Liver (tissue), 9 donors: ENCODE measurements around the gene AFAP1. TPM values are rescaled to one million over a fixed set of nuclear protein-coding genes. Genes with fewer than 3 reads are reported as not detected.

Experiments used
- DNase-seq: peaks from one replicate; pipeline ENCODE4 v3.0.0-alpha.2; 2017; ENCODE audit warnings: low spot score
- H3K27ac ChIP-seq, 2 donors: one replicate each; pipeline ENCODE4 v1.7.0; 2013; ENCODE audit warnings: inconsistent platforms in 2 of 2, low read length in 2 of 2, control low read depth in 1 of 2, low read depth in 1 of 2, mild to moderate bottlenecking in 1 of 2
- H3K27me3 ChIP-seq, 4 donors: one replicate each; pipeline versions ENCODE4 v1.6.1 to v1.7.0; 2013; ENCODE audit warnings: low read length in 3 of 4, inconsistent platforms in 1 of 4, mild to moderate bottlenecking in 1 of 4, moderate library complexity in 1 of 4; ENCODE audit not compliant: control insufficient read depth in 4 of 4, insufficient read depth in 4 of 4
- H3K36me3 ChIP-seq, 4 donors: one replicate each; pipeline versions ENCODE4 v1.6.1 to v1.7.0; 2013; ENCODE audit warnings: low read length in 3 of 4, mild to moderate bottlenecking in 3 of 4, low read depth in 1 of 4, moderate library complexity in 1 of 4; ENCODE audit not compliant: control insufficient read depth in 4 of 4, insufficient read depth in 3 of 4
- H3K4me1 ChIP-seq, 4 donors: one replicate each; pipeline versions ENCODE4 v1.6.1 to v1.7.0; 2013; ENCODE audit warnings: low read length in 3 of 4, mild to moderate bottlenecking in 3 of 4, moderate library complexity in 1 of 4; ENCODE audit not compliant: control insufficient read depth in 4 of 4, insufficient read depth in 4 of 4
- H3K4me3 ChIP-seq, 3 donors: one replicate each; pipeline versions ENCODE4 v1.6.1 to v1.7.0; 2013; ENCODE audit warnings: low read length in 3 of 3, control low read depth in 1 of 3, low read depth in 1 of 3, mild to moderate bottlenecking in 1 of 3
- H3K9ac ChIP-seq, 2 donors: one replicate each; pipeline ENCODE4 v1.7.0; 2013; ENCODE audit warnings: low read length in 2 of 2, mild to moderate bottlenecking in 2 of 2, moderate library complexity in 2 of 2, control low read depth in 1 of 2, low read depth in 1 of 2
- H3K9me3 ChIP-seq, 4 donors: one replicate each; pipeline versions ENCODE4 v1.6.1 to v1.7.0; 2013; ENCODE audit warnings: low read length in 3 of 4; ENCODE audit not compliant: control insufficient read depth in 4 of 4
- EGR1 ChIP-seq, 2 donors: IDR thresholded peaks; 2 replicates each; pipeline ENCODE4 v1.6.1; 2016 to 2018; ENCODE audit warnings: antibody characterized with exemption in 2 of 2, low read depth in 2 of 2
- FOXA1 ChIP-seq: IDR thresholded peaks from 2 replicates; pipeline ENCODE4 v1.6.1; 2016; ENCODE audit warnings: antibody characterized with exemption
- FOXA2 ChIP-seq: IDR thresholded peaks from 2 replicates; pipeline ENCODE4 v1.6.1; 2016; ENCODE audit warnings: antibody characterized with exemption
- GABPA ChIP-seq, 2 donors: IDR thresholded peaks in 1 of 2; conservative IDR thresholded peaks in 1 of 2; 2 replicates each; pipeline ENCODE4 v1.6.1; 2016; ENCODE audit warnings: antibody characterized with exemption in 2 of 2, mild to moderate bottlenecking in 1 of 2, moderate library complexity in 1 of 2
- HNF4A ChIP-seq, 2 donors: conservative IDR thresholded peaks; 2 replicates each; pipeline ENCODE4 v1.6.1; 2016; ENCODE audit warnings: antibody characterized with exemption in 2 of 2, mild to moderate bottlenecking in 2 of 2
- HNF4G ChIP-seq: IDR thresholded peaks from 2 replicates; pipeline ENCODE4 v1.6.1; 2016; ENCODE audit warnings: antibody characterized with exemption
- JUND ChIP-seq, 2 donors: IDR thresholded peaks; 2 replicates each; pipeline ENCODE4 v1.6.1; 2016; ENCODE audit warnings: antibody characterized with exemption in 2 of 2
- NR2F2 ChIP-seq: IDR thresholded peaks from 2 replicates; pipeline ENCODE4 v1.6.1; 2016; ENCODE audit warnings: antibody characterized with exemption
- RAD21 ChIP-seq, 2 donors: IDR thresholded peaks; 2 replicates each; pipeline ENCODE4 v1.6.1; 2016; ENCODE audit warnings: antibody characterized with exemption in 2 of 2, mild to moderate bottlenecking in 2 of 2
- RXRA ChIP-seq, 2 donors: IDR thresholded peaks; 2 replicates each; pipeline ENCODE4 v1.6.1; 2017 to 2018; ENCODE audit warnings: antibody characterized with exemption in 2 of 2, mild to moderate bottlenecking in 1 of 2
- SP1 ChIP-seq: IDR thresholded peaks from 2 replicates; pipeline ENCODE4 v1.6.1; 2018; ENCODE audit warnings: antibody characterized with exemption, mild to moderate bottlenecking
- TAF1 ChIP-seq: conservative IDR thresholded peaks from 2 replicates; pipeline ENCODE4 v1.6.1; 2016; ENCODE audit warnings: antibody characterized with exemption, mild to moderate bottlenecking
- YY1 ChIP-seq: IDR thresholded peaks from 2 replicates; pipeline ENCODE4 v1.6.1; 2016; ENCODE audit warnings: antibody characterized with exemption, mild to moderate bottlenecking
- WGBS: extraction: QIAGEN DNeasy Blood & Tissue Kit; methylation state at CpG from one replicate; pipeline ENCODE4 v1.1.7; 2013; 5-methylcytosine and 5-hydroxymethylcytosine counted together
- polyA plus RNA-seq, 2 donors: library from polyadenylated mRNA; stranded (reverse) in 1 of 2; unstranded in 1 of 2; fragments of 200-250 nt in 1 of 2; fragments of >200 nt in 1 of 2; fragmentation: Nextera tagmentation in 1 of 2; extraction: Ambion mirVana in 1 of 2; gene quantifications; one replicate each; pipeline versions ENCODE4 v1.2.1 to v1.2.3, GENCODE V29; 2013 to 2015
- total RNA-seq, 2 donors: library from RNA; depleted of rRNA; stranded (reverse); fragments of >200 nt; gene quantifications; one replicate each; pipeline ENCODE4 v1.2.3, GENCODE V29; 2014
- TF ChIP-seq, protein P1 (sequence below): fragments of 150-350 bp; IDR thresholded peaks from 2 replicates; pipeline ENCODE4 v1.5.1; 2017; ENCODE audit warnings: improper control_type of control experiment, low read depth, low read length; ENCODE audit not compliant: missing input control
- TF ChIP-seq, protein P2 (sequence below): IDR thresholded peaks from 2 replicates; pipeline ENCODE4 v1.6.1; 2016; ENCODE audit warnings: antibody characterized with exemption
- TF ChIP-seq, protein P3 (sequence below): IDR thresholded peaks from 2 replicates; pipeline ENCODE4 v1.6.1; 2016; ENCODE audit warnings: antibody characterized with exemption
- TF ChIP-seq, protein P4 (sequence below): IDR thresholded peaks from 2 replicates; pipeline ENCODE4 v1.6.1; 2016; ENCODE audit warnings: antibody characterized with exemption
- TF ChIP-seq, protein P5 (sequence below): IDR thresholded peaks from 2 replicates; pipeline ENCODE4 v1.6.1; 2016; ENCODE audit warnings: antibody characterized with exemption, mild to moderate bottlenecking
- donor health status: healthy.
- donor health status: healthy.
- donor health status: healthy.
- donor health status: healthy.
- donor health status: healthy.

Gene AFAP1
- total and polyA plus RNA-seq, 4 donors, result 0.40 to 3.2 (median 1.6) TPM

DNA sequence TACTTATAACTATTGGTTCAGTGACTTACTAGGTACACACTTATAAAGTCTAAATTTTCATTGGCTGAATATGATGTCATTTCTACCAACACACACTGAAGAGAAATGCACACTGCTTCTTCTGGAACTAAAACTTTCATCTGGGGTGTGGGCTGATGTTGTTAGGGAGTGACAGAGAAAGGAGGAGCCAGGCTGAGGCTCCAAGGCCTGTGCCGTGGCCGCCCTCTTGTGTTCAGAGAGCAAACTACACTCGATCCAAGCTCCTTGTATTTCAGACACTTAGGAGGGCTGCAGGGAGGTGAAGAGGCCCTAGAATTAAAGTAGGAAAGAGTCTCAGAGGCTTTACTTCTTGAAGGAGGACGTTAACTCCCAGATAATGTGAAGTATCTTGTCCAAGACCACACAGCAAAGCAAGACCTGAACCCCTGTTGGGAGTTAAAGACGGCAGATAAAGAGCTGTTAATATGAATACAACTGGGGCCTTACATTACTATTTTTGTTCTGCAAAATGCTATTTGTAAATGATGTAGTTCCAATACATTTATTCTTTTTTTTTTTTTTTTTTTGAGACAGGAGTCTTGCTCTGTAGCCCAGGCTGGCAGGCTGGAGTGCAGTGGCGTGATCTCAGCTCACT is 137.5 kb downstream of the AFAP1 start:
- Histone ChIP-seq H3K27me3 (no peaks in the 10 kb centered on the region), H3K4me1 (peaks cover 0 to 11% (median 4%) of the 10 kb centered on the region in 4 donors), H3K9ac (no peak overlapping the region), H3K27ac (no peak overlapping the region), H3K9me3 (no peaks in the 10 kb centered on the region), H3K36me3 (no peaks in the 10 kb centered on the region), H3K4me3 (no peak overlapping the region)
- 33% methylated on average over 6 of the region's 6 CpGs for WGBS
- TF ChIP-seq TAF1 (no peak), HNF4A (conservative IDR thresholded peaks at IDR 0.05) (no peak), RAD21 (IDR thresholded peaks at IDR 0.05) (peak; percentile 94)
- TF ChIP-seq, protein P1, sequence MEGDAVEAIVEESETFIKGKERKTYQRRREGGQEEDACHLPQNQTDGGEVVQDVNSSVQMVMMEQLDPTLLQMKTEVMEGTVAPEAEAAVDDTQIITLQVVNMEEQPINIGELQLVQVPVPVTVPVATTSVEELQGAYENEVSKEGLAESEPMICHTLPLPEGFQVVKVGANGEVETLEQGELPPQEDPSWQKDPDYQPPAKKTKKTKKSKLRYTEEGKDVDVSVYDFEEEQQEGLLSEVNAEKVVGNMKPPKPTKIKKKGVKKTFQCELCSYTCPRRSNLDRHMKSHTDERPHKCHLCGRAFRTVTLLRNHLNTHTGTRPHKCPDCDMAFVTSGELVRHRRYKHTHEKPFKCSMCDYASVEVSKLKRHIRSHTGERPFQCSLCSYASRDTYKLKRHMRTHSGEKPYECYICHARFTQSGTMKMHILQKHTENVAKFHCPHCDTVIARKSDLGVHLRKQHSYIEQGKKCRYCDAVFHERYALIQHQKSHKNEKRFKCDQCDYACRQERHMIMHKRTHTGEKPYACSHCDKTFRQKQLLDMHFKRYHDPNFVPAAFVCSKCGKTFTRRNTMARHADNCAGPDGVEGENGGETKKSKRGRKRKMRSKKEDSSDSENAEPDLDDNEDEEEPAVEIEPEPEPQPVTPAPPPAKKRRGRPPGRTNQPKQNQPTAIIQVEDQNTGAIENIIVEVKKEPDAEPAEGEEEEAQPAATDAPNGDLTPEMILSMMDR, result peak; percentile 80
- peak; percentile 77 for DNase-seq

DNA sequence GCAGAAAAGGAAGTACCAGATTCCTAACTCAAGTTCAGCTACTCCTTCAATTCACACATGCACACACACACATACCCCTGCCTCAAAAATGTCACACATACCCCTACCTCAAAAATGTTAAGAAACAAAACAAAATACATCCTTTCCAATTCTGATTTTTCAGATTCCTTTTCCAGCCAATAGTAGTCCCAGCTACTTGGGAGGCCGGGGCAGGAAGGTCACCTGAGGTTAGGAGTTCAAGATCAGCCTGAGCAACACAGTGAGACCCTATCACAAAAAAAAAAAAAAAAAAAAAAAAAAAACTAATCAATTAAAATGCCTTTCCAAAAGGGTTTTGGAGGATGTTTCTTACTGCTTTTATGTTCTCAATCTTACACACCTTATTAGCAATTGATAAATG is 138.0 kb downstream of the AFAP1 start:
- WGBS, result 19% methylated on average over 1 of the region's 1 CpG
- TF ChIP-seq RXRA (IDR thresholded peaks at IDR 0.05), result no peak
- no peak for TF ChIP-seq YY1
- no peak for TF ChIP-seq JUND (IDR thresholded peaks at IDR 0.05)
- TF ChIP-seq GABPA (IDR thresholded peaks at IDR 0.05 in 1 of 2, conservative IDR thresholded peaks at IDR 0.05 in 1 of 2), result no peak
- no peak for TF ChIP-seq SP1
- TF ChIP-seq, protein P2, sequence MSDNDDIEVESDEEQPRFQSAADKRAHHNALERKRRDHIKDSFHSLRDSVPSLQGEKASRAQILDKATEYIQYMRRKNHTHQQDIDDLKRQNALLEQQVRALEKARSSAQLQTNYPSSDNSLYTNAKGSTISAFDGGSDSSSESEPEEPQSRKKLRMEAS, result no peak
- no peak for TF ChIP-seq NR2F2
- Histone ChIP-seq H3K4me1 (peaks cover 0 to 11% (median 4%) of the 10 kb centered on the region in 4 donors), H3K36me3 (no peaks in the 10 kb centered on the region), H3K27me3 (no peaks in the 10 kb centered on the region), H3K4me3 (no peak overlapping the region), H3K9me3 (no peaks in the 10 kb centered on the region), H3K9ac (no peak overlapping the region), H3K27ac (no peak overlapping the region)
- DNase-seq, result no peak

DNA sequence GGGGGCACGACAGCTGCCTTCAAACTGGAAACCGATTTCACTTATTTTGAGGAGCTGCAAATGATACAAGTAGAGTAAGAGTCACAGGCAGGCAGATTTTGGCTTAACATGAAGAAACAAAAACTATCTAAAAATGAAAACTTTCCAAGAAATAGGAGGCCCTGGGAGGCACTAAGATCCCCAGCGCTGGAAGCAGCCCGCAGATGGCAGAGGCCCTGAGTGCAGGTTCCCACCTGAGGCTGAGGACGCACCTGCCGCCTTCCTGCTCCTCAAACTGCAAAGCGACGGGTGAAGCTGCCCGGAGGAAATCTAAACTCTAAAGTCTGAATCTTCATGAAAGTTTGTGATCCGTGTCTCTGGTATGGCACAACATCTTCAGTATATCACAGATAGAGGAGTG is 138.7 kb downstream of the AFAP1 start:
- no peak overlapping the region for H3K9ac ChIP-seq
- 91% methylated on average over 10 of the region's 10 CpGs for WGBS
- H3K27me3 ChIP-seq, result no peaks in the 10 kb centered on the region
- peaks cover 0 to 10% (median 3%) of the 10 kb centered on the region in 4 donors for H3K4me1 ChIP-seq
- no peaks in the 10 kb centered on the region for H3K36me3 ChIP-seq
- H3K27ac ChIP-seq, result no peak overlapping the region
- DNase-seq, result no peak
- no peaks in the 10 kb centered on the region for H3K9me3 ChIP-seq
- no peak overlapping the region for H3K4me3 ChIP-seq
- TF ChIP-seq, protein P3, sequence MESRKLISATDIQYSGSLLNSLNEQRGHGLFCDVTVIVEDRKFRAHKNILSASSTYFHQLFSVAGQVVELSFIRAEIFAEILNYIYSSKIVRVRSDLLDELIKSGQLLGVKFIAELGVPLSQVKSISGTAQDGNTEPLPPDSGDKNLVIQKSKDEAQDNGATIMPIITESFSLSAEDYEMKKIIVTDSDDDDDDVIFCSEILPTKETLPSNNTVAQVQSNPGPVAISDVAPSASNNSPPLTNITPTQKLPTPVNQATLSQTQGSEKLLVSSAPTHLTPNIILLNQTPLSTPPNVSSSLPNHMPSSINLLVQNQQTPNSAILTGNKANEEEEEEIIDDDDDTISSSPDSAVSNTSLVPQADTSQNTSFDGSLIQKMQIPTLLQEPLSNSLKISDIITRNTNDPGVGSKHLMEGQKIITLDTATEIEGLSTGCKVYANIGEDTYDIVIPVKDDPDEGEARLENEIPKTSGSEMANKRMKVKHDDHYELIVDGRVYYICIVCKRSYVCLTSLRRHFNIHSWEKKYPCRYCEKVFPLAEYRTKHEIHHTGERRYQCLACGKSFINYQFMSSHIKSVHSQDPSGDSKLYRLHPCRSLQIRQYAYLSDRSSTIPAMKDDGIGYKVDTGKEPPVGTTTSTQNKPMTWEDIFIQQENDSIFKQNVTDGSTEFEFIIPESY, result no peak
- TF ChIP-seq HNF4G (no peak), HNF4A (conservative IDR thresholded peaks at IDR 0.05) (no peak), RAD21 (IDR thresholded peaks at IDR 0.05) (no peak), RXRA (IDR thresholded peaks at IDR 0.05) (no peak), FOXA2 (no peak), GABPA (IDR thresholded peaks at IDR 0.05 in 1 of 2, conservative IDR thresholded peaks at IDR 0.05 in 1 of 2) (no peak), FOXA1 (no peak), NR2F2 (no peak), EGR1 (IDR thresholded peaks at IDR 0.05; ENCODE audit: low read depth in 2 of 2) (no peak)
- TF ChIP-seq, protein P4, sequence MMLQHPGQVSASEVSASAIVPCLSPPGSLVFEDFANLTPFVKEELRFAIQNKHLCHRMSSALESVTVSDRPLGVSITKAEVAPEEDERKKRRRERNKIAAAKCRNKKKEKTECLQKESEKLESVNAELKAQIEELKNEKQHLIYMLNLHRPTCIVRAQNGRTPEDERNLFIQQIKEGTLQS, result no peak
- TF ChIP-seq, protein P5, sequence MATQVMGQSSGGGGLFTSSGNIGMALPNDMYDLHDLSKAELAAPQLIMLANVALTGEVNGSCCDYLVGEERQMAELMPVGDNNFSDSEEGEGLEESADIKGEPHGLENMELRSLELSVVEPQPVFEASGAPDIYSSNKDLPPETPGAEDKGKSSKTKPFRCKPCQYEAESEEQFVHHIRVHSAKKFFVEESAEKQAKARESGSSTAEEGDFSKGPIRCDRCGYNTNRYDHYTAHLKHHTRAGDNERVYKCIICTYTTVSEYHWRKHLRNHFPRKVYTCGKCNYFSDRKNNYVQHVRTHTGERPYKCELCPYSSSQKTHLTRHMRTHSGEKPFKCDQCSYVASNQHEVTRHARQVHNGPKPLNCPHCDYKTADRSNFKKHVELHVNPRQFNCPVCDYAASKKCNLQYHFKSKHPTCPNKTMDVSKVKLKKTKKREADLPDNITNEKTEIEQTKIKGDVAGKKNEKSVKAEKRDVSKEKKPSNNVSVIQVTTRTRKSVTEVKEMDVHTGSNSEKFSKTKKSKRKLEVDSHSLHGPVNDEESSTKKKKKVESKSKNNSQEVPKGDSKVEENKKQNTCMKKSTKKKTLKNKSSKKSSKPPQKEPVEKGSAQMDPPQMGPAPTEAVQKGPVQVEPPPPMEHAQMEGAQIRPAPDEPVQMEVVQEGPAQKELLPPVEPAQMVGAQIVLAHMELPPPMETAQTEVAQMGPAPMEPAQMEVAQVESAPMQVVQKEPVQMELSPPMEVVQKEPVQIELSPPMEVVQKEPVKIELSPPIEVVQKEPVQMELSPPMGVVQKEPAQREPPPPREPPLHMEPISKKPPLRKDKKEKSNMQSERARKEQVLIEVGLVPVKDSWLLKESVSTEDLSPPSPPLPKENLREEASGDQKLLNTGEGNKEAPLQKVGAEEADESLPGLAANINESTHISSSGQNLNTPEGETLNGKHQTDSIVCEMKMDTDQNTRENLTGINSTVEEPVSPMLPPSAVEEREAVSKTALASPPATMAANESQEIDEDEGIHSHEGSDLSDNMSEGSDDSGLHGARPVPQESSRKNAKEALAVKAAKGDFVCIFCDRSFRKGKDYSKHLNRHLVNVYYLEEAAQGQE, result no peak
- TF ChIP-seq, protein P1, result no peak
